GM19395 (cell line): ENCODE data around the gene PLAAT4.
"Not testable (repeated sequence)": the region's sequence is repeated elsewhere in the genome, so short reads cannot be mapped to it uniquely, and the experiment has no call there.

ENCODE experiments used
- ATAC-seq: cut with Tn5 transposase; IDR thresholded peaks from one replicate; pipeline ENCODE4 v1.9.1; 2021; ENCODE audit warnings: mild to moderate bottlenecking, moderate library complexity; ENCODE audit not compliant: unreplicated experiment

PLAAT4 gene

GRCh38 chr11:63510360-63511047 is 26.1 kb upstream of the PLAAT4 start:
- no peak for ATAC-seq

DNA sequence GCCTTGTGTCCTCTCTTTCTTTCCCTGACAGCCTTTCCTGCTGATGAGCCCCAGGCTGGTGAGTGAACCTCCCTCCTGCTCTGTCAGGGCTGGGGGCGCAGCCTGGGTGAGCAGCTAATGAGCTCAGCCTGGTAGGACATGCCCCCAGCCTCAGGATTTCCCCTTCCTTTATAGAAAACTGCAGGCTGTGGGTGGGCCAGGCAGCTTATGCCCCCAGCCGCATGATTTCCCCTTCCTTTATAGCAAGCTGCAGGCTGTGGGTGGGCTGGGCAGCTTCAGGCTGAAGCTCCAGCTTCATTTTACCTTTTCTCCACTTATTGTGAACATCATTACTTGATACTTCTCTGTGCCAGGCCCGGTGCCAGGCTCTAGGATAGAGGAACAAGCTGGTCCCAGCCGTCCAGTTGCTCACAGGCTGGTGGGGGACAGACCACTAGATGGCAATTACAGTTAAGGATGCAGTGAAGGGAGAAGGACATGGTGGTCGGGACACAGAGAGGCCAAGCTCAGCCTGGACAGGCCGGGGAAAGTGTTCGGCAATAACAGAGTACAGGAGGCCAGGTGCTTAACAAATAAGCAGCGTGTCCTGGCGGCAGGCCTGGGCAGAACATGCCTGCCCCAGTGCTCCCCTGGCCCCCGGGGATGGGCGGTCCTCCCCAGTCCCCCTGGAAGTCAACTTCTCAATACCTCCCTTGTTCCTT is 25.4 kb upstream of the PLAAT4 start:
- no peak for ATAC-seq

DNA sequence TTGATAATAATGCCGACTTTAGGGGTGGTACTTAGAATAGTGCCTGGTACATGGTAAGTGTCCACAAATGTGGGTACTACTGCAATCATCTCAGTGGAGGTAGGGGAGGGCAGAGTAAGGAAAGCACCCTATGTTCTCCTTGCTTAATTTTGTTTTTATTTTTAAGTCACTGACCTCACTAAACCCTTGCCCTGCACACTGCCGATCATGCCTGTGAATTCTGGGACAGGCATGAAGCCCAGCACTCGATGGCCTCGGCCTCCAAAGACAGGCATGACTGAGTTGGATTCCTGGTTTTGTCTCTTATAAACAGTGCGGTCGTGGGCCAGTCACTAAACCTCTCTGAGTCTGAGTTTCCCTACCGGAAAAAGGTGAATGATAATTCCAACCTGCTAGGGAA is 23.8 kb upstream of the PLAAT4 start:
- ATAC-seq: no peak

- no peak for ATAC-seq
Measured at GRCh38 chr11:63516109-63516508, 20.5 kb upstream of the PLAAT4 start.

- ATAC-seq: no peak
Measured at GRCh38 chr11:63517156-63517555, 19.5 kb upstream of the PLAAT4 start.

DNA sequence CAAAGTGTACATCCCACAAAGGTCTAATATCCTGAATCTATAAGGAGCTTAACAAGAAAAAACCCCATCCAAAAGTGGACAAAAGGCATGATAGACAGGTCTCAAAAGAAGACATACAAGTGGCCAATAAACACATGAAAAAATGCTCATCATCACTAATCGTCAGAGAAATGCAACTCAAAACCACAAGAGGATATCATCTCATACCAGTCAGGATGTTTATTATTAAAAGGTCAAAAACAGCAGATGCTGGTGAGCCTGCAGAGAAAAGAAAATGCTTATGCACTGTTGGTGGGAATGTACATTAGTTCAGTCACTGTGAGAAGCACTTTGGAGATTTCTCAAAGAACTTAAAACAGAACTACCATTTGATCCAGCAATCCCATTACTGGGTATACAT is 18.1 kb upstream of the PLAAT4 start:
- ATAC-seq: no peak

- ATAC-seq: no peak
Measured at GRCh38 chr11:63520606-63521170, 15.9 kb upstream of the PLAAT4 start.

DNA sequence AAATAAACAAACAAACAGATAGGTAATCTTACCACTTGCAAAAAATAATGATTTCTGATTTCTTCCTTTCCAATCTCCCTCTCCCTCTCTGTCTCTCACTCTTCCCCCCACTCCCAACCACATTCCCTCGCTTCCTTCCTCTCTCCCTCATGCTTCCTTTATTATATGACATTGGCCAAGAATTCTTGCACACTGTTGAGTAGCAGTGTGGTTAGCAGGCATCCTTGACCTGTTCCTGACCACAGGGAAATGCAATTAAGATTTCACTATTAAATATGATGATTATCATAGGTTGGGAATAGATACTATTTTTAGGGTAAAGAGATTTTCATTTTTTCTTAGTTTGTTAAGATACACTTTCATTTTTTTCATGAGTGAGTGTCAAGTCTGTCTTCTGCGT is 14.7 kb upstream of the PLAAT4 start:
- ATAC-seq: no peak

DNA sequence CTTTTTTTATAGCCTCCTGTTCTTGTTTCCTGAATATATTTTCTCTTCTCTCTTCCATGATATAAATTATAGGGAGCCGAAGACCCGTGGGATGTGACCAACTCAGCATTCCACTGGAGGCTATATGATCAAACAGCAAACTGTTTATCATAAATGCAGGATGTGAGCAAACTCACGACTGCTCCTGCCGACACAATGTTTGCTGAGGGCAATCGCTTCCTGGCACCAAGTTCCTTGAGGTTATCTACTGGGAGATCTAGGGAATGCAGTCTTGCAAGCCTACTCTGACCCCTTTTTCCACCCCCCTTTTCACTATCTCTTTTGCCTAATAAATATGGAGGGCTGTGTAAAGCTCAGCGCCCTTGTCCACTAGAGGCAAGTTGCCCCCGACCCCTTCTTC is 13.5 kb upstream of the PLAAT4 start:
- no peak for ATAC-seq

DNA sequence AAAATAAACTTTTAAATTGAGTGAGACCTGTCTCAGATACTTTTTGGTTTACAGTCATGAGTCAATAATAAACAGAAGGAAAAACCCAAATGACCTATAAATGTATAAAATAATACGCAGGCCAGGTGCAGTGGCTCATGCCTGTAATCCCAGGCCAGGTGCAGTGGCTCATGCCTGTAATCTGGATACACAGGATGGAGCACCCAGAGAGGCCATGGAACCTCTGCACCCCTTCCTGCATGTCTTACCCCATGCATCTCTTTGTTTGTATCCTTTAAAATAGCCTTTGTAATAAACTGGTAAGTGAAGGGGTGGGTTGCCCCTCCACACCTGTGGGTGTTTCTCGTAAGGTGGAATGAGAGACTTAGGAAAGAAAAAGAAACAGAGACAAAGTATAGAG is 8.9 kb upstream of the PLAAT4 start:
- ATAC-seq: no peak

- not testable (repeated sequence) for ATAC-seq
Measured at GRCh38 chr11:63528156-63528555, 8.5 kb upstream of the PLAAT4 start.

GRCh38 chr11:63528729-63529278 is 7.8 kb upstream of the PLAAT4 start:
- ATAC-seq: not testable (repeated sequence)

DNA sequence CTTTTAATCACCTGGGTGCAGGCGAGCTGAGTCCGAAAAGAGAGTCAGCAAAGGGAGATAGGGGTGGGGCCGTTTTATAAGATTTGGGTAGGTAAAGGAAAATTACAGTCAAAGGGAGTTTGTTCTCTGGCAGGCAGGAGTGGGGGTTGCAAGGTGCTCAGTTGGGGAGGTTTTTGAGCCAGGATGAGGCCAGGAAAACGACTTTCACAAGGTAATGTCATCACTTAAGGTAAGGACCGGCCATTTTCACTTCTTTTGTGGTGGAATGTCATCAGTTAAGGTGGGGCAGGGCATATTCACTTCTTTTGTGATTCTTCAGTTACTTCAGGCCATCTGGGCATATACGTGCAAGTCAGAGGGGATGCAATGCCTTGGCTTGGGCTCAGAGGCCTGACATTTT is 7.2 kb upstream of the PLAAT4 start:
- ATAC-seq: not testable (repeated sequence)

GRCh38 chr11:63530021-63530420 is 6.6 kb upstream of the PLAAT4 start:
- no peak for ATAC-seq

- ATAC-seq: peak; percentile 73
Measured at GRCh38 chr11:63531074-63531792, 5.4 kb upstream of the PLAAT4 start.

DNA sequence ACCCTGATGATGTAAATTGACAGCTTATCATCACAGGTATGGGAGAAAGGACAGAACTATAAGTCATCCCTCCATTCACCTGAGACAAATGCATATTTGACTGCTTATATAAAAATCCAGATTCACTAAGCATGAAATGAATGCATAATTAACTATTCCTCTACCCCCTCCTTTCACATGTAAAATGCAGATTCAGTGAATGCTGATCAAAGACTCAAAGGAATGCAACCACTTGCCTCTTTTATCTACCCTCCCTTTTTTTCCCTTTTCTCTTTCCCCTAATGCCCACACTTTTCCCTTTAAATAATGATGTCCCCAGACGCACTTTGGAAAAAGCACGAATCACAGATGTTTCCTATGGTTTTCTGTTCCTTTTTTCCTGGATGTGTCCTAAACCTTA is 4.5 kb upstream of the PLAAT4 start:
- ATAC-seq: no peak

DNA sequence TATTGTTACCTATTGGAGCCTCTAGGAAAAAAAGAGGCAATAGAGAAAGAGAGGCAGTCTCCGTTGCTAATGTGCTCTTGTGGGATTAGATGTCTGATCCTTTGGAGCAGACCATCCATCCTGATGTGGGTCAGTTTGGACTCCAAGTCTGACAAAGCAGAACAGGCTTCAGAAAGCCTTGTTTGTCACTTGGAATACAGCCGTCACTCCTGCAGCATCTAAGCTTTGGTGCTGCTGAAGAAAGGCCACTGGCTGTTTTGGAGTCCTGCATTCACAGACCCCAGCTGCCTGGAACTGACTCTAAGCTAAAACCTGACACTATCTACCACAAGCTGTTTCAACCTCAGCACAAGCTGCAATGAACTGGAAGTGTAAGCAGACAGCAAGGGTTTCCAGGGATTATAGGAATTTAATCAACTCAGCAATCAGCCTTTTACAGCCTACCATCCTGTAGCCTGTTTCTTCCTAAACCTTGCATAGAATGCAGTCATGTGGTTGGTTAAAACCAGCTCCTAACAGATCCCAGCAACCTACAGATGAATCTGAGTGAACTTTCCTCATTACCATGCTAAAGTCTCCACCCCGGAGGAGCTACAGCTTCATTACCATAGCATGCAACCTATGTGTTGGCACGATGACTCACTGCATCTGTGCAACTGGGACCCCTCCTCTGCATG is 3.7 kb upstream of the PLAAT4 start:
- ATAC-seq: no peak

- ATAC-seq: no peak
Measured at GRCh38 chr11:63534076-63534475, 2.5 kb upstream of the PLAAT4 start.

DNA sequence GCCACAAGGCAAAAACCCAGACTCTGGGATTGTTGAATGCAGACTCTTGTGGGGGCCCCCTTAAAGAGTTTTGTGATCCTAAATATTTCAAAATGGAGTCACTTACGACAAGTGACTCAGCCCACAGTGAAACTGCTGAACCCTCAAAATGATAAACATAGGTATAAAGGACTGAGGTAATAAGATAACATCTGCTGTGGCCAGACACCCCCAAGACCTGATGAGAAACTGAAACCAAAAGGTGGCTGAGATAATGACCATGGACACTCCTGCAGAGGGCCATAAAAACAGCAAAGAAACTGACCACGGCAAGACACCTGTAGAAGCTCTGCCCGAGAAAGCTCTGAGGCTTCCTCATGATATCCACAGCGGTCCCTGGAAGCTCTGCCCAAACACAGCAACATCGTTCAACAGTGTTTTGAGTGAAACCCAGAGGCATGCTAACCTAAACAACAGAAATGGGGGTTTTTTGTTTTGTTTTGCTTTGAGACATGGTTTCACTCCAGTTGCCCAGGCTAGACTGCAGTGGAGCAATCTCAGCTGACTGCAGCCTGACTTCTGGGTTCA is 1.6 kb upstream of the PLAAT4 start:
- ATAC-seq: no peak

DNA sequence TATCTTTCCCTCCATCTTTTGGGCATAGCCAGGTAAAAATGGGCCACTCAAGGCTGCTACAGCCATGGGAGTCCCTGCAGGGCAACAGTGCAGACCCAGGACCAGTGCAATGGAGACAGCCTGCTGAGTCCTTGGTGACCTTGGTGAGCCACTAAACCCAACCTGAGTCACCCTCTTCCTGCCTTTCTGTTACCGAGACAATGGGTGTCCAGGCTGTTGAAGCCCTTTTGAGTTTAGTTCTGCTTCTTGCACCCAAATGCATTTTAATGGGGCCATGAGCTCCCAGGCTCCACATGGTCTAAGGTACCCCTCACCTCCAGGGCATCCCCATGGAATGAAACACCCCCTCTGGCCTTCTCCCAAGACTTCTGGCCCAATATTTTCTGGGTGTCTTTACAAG is 874 bp upstream of the PLAAT4 start:
- no peak for ATAC-seq
